DND-41 (cell line): Measurements from ENCODE around the gene SPATA6L.

Source experiments
- ATAC-seq: fragments of 200-7000 bp; cut with Tn5 transposase; 3 replicates; pipeline ENCODE4 v1.9.1; 2021; ENCODE audit warnings: low read depth; ENCODE audit not compliant: insufficient read depth
- DNase-seq: peaks from one replicate; pipeline ENCODE4 v3.0.0-alpha.2; 2020
- H2AFZ ChIP-seq: 2 replicates; pipeline ENCODE4 v1.6.0; 2012; ENCODE audit warnings: low read depth, low read length
- H3K27ac ChIP-seq: 2 replicates; pipeline ENCODE4 v1.5.1; 2012; ENCODE audit warnings: low read length, inconsistent platforms
- H3K27me3 ChIP-seq: fragments of 200-600 bp; sonication (generic); 2 replicates; pipeline ENCODE4 v1.6.0; 2012; ENCODE audit warnings: low read length, mild to moderate bottlenecking, inconsistent platforms; ENCODE audit not compliant: insufficient read depth, poor library complexity
- H3K36me3 ChIP-seq: 2 replicates; pipeline ENCODE4 v1.5.1; 2012; ENCODE audit warnings: low read length, inconsistent platforms; ENCODE audit not compliant: insufficient read depth
- H3K4me1 ChIP-seq: 2 replicates; pipeline ENCODE4 v1.5.1; 2012; ENCODE audit warnings: mild to moderate bottlenecking, low read length; ENCODE audit not compliant: insufficient read depth
- H3K4me2 ChIP-seq: 2 replicates; pipeline ENCODE4 v1.6.0; 2012; ENCODE audit warnings: mild to moderate bottlenecking, moderate library complexity, low read length, inconsistent platforms; ENCODE audit not compliant: insufficient read depth
- H3K4me3 ChIP-seq, 2 experiments: fragments of 200-600 bp in 1 of 2; shearing (Covaris generic) in 1 of 2; 2 replicates each; pipeline ENCODE4 v1.5.1; 2012 to 2016; ENCODE audit warnings: inconsistent platforms in 2 of 2, low read length in 2 of 2, mild to moderate bottlenecking in 2 of 2, low read depth in 1 of 2, moderate library complexity in 1 of 2
- H3K79me2 ChIP-seq: 2 replicates; pipeline ENCODE4 v1.6.0; 2012; ENCODE audit warnings: low read length, inconsistent platforms; ENCODE audit not compliant: insufficient read depth
- H3K9ac ChIP-seq: 2 replicates; pipeline ENCODE4 v1.6.0; 2012; ENCODE audit warnings: low read depth, mild to moderate bottlenecking, inconsistent platforms, low read length, moderate library complexity
- H3K9me3 ChIP-seq: 2 replicates; pipeline ENCODE4 v1.5.1; 2012; ENCODE audit warnings: low read length, moderate library complexity, mild to moderate bottlenecking, inconsistent platforms; ENCODE audit not compliant: insufficient read depth, severe bottlenecking
- H4K20me1 ChIP-seq: 2 replicates; pipeline ENCODE4 v1.6.0; 2012; ENCODE audit warnings: low read length; ENCODE audit not compliant: insufficient read depth
- CTCF ChIP-seq: IDR thresholded peaks from 2 replicates; pipeline ENCODE4 v1.5.1; 2012; ENCODE audit warnings: borderline replicate concordance, low read length, moderate library complexity, mild to moderate bottlenecking; ENCODE audit not compliant: poor library complexity, severe bottlenecking; ENCODE audit errors: extremely low read depth
- EZH2 ChIP-seq: IDR thresholded peaks from 3 replicates; pipeline ENCODE4 v1.6.1; 2012; ENCODE audit warnings: borderline replicate concordance, low read depth, mild to moderate bottlenecking, moderate library complexity, low read length, inconsistent platforms; ENCODE audit not compliant: severe bottlenecking

Gene SPATA6L

GRCh38 chr9:4620057-4620765 lies 46.1 kb downstream of the SPATA6L start:
- no peaks in the 10 kb centered on the region for H3K79me2 ChIP-seq
- no peaks in the 10 kb centered on the region for H3K9me3 ChIP-seq
- no peaks in the 10 kb centered on the region for H3K4me1 ChIP-seq
- ATAC-seq (peak; percentile 58; the same call in 2 of the 3 replicates), DNase-seq (peak; percentile 8)
- H3K27me3 ChIP-seq = no peaks in the 10 kb centered on the region
- no peak overlapping the region for H3K4me3 ChIP-seq
- TF ChIP-seq CTCF = no peak
- TF ChIP-seq EZH2 = no peak
- no peak overlapping the region for H3K27ac ChIP-seq
- H3K4me2 ChIP-seq = no peak overlapping the region
- H4K20me1 ChIP-seq = no peaks in the 10 kb centered on the region
- H3K9ac ChIP-seq = no peak overlapping the region
- no peaks in the 10 kb centered on the region for H3K36me3 ChIP-seq
- H2AFZ ChIP-seq = no peak overlapping the region

GRCh38 chr9:4618700-4619099 lies 47.6 kb downstream of the SPATA6L start:
- Histone ChIP-seq H3K4me1 (no peaks in the 10 kb centered on the region), H3K9ac (no peak overlapping the region), H3K9me3 (no peaks in the 10 kb centered on the region), H2AFZ (no peak overlapping the region), H3K79me2 (no peaks in the 10 kb centered on the region), H3K27ac (no peak overlapping the region), H3K4me3 (no peak overlapping the region), H4K20me1 (no peaks in the 10 kb centered on the region), H3K27me3 (no peaks in the 10 kb centered on the region), H3K4me2 (no peak overlapping the region), H3K36me3 (no peaks in the 10 kb centered on the region)
- ATAC-seq (no peak), DNase-seq (no peak)
- TF ChIP-seq CTCF (no peak), EZH2 (no peak)

DNA sequence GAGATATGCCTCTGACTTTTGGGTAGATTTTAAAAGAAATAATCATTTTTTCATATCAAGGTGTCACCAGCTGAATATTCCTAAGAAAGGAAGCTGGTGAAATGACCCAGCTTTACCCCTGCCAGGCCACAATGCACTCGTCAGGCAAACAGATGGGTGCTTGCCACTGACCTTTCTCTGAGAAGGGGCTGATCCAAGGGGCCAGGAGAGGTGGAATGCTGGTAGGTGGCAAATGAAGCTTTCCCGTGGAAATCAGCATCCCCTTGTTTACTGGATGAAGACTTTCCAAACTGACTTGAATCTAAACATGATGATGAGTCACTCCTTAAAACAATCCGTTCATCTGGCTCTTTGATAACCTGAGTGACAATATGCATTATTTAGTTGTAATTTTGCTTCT lies 48.5 kb downstream of the SPATA6L start:
- TF ChIP-seq EZH2 = no peak
- no peak for TF ChIP-seq CTCF
- DNase-seq = no peak
- H3K27ac ChIP-seq = no peak overlapping the region
- no peak overlapping the region for H3K4me2 ChIP-seq
- ATAC-seq = no peak
- no peak overlapping the region for H3K9ac ChIP-seq
- no peak overlapping the region for H3K4me3 ChIP-seq
- H3K36me3 ChIP-seq = no peaks in the 10 kb centered on the region
- H3K4me1 ChIP-seq = no peaks in the 10 kb centered on the region
- no peaks in the 10 kb centered on the region for H4K20me1 ChIP-seq
- H2AFZ ChIP-seq = no peak overlapping the region
- no peaks in the 10 kb centered on the region for H3K9me3 ChIP-seq
- H3K79me2 ChIP-seq = no peaks in the 10 kb centered on the region
- H3K27me3 ChIP-seq = no peaks in the 10 kb centered on the region
